Cardiac muscle cell (in vitro differentiated cells and primary cell): ENCODE measurements around the gene APOL6. TPM values are rescaled to one million over a fixed set of nuclear protein-coding genes. Genes with fewer than 3 reads are reported as not detected.

Source experiments
- DNase-seq, 2 donors: peaks; one replicate each; pipeline versions ENCODE4 v3.0.0 to v3.0.0-alpha.2; 2010 to 2017; ENCODE audit warnings: low read depth in 1 of 2, low spot score in 1 of 2
- H3K27ac ChIP-seq: fragments of 200-600 bp; sonication (generic); 2 replicates; pipeline ENCODE4 v1.5.1; 2016
- H3K27me3 ChIP-seq: fragments of 200-600 bp; sonication (generic); 2 replicates; pipeline ENCODE4 v1.6.0; 2016; ENCODE audit warnings: control low read depth
- H3K36me3 ChIP-seq: fragments of 200-600 bp; sonication (generic); 2 replicates; pipeline ENCODE4 v1.5.1; 2016; ENCODE audit warnings: control low read depth
- H3K4me1 ChIP-seq: fragments of 200-600 bp; sonication (generic); 2 replicates; pipeline ENCODE4 v1.8.1; 2017; ENCODE audit warnings: low read depth, mild to moderate bottlenecking, mixed run types
- H3K4me3 ChIP-seq: fragments of 200-600 bp; sonication (generic); 2 replicates; pipeline ENCODE4 v1.5.1; 2016; ENCODE audit warnings: mild to moderate bottlenecking
- H3K9me3 ChIP-seq: fragments of 200-600 bp; sonication (generic); 2 replicates; pipeline ENCODE4 v1.5.1; 2017; ENCODE audit warnings: low read depth, mild to moderate bottlenecking, control low read depth
- polyA plus RNA-seq: library from polyadenylated mRNA; unstranded; fragments of >200 nt; fragmentation: Nextera tagmentation; extraction: Ambion mirVana; gene quantifications from 2 replicates; pipeline ENCODE4 v1.2.1, GENCODE V29; 2016
- total RNA-seq: library from RNA; depleted of rRNA; stranded (reverse); fragments of >200 nt; gene quantifications from 2 replicates; pipeline ENCODE4 v1.2.3, GENCODE V29; 2016
- TF ChIP-seq, protein P1 (sequence below): IDR thresholded peaks from 2 replicates; pipeline ENCODE4 v1.5.1; 2012; ENCODE audit warnings: low read depth, mild to moderate bottlenecking, low read length

The APOL6 gene
- total and polyA plus RNA-seq, 2 experiments from 2014 or later = 0.07 TPM; not detected in 1

- TF ChIP-seq, protein P1, sequence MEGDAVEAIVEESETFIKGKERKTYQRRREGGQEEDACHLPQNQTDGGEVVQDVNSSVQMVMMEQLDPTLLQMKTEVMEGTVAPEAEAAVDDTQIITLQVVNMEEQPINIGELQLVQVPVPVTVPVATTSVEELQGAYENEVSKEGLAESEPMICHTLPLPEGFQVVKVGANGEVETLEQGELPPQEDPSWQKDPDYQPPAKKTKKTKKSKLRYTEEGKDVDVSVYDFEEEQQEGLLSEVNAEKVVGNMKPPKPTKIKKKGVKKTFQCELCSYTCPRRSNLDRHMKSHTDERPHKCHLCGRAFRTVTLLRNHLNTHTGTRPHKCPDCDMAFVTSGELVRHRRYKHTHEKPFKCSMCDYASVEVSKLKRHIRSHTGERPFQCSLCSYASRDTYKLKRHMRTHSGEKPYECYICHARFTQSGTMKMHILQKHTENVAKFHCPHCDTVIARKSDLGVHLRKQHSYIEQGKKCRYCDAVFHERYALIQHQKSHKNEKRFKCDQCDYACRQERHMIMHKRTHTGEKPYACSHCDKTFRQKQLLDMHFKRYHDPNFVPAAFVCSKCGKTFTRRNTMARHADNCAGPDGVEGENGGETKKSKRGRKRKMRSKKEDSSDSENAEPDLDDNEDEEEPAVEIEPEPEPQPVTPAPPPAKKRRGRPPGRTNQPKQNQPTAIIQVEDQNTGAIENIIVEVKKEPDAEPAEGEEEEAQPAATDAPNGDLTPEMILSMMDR = no peak
- H3K9me3 ChIP-seq = no peaks in the 10 kb centered on the region
- peaks cover 13% of the 10 kb centered on the region for H3K36me3 ChIP-seq
- no peak for DNase-seq
- no peaks in the 10 kb centered on the region for H3K27me3 ChIP-seq
- H3K27ac ChIP-seq = peak overlapping the region; percentile 95
- no peak overlapping the region for H3K4me3 ChIP-seq
- H3K4me1 ChIP-seq = peaks cover 54% of the 10 kb centered on the region
Measured at GRCh38 chr22:35611891-35612576, 36.2 kb upstream of the APOL6 start.

DNA sequence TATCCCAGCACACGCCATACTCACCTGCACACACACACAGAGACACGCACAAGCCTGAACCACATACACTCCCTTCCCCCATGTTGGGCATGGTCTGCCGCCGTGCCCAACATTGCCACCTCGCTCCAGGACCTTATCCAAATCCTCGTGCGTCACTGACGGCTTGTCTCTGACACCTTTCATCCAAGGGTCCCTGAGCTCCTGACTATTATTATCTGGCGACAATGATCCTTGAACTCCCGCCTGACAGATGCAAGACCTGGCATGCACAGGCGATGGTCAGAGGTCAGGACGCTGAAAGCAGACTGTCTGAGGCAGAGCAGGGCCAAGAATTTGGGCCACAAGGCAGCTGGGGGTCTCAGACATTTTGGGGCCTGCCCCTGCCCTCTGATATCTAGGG lies 35.3 kb upstream of the APOL6 start:
- peak in 1 of 2 donors; percentile 85 for DNase-seq
- TF ChIP-seq, protein P1 = no peak
- Histone ChIP-seq H3K27ac (peak overlapping the region; percentile 95), H3K36me3 (peaks cover 13% of the 10 kb centered on the region), H3K27me3 (no peaks in the 10 kb centered on the region), H3K4me1 (peaks cover 63% of the 10 kb centered on the region), H3K9me3 (no peaks in the 10 kb centered on the region), H3K4me3 (no peak overlapping the region)

- Histone ChIP-seq H3K27me3 (no peaks in the 10 kb centered on the region), H3K4me1 (peaks cover 70% of the 10 kb centered on the region), H3K9me3 (no peaks in the 10 kb centered on the region), H3K36me3 (peaks cover 5% of the 10 kb centered on the region), H3K27ac (peak overlapping the region; percentile 95), H3K4me3 (no peak overlapping the region)
- TF ChIP-seq, protein P1 = no peak
- no peak for DNase-seq
Measured at GRCh38 chr22:35614404-35614803, 33.8 kb upstream of the APOL6 start.

- Histone ChIP-seq H3K27ac (peak overlapping the region; percentile 95), H3K4me3 (no peak overlapping the region), H3K4me1 (peaks cover 74% of the 10 kb centered on the region), H3K27me3 (no peaks in the 10 kb centered on the region), H3K36me3 (peaks cover 4% of the 10 kb centered on the region), H3K9me3 (no peaks in the 10 kb centered on the region)
- TF ChIP-seq, protein P1 = no peak
- DNase-seq = peak in 1 of 2 donors; percentile 55
Measured at GRCh38 chr22:35615156-35615555, 33.1 kb upstream of the APOL6 start.

GRCh38 chr22:35616043-35616442 lies 32.2 kb upstream of the APOL6 start:
- DNase-seq = no peak
- TF ChIP-seq, protein P1 = no peak
- Histone ChIP-seq H3K27ac (peak overlapping the region; percentile 95), H3K4me1 (peaks cover 81% of the 10 kb centered on the region), H3K36me3 (no peaks in the 10 kb centered on the region), H3K9me3 (no peaks in the 10 kb centered on the region), H3K27me3 (no peaks in the 10 kb centered on the region), H3K4me3 (no peak overlapping the region)
